IMR-90 (cell line): Measurements from ENCODE around the gene BCS1L. TPM values are rescaled to one million over a fixed set of nuclear protein-coding genes. Genes with fewer than 3 reads are reported as not detected.

Source experiments
- ATAC-seq: fragments of 200-7000 bp; cut with Tn5 transposase; 2 replicates; pipeline ENCODE4 v1.9.1; 2020; ENCODE audit warnings: low read depth, mild to moderate bottlenecking, moderate library complexity
- BruUV-seq: library from RNA; stranded (reverse); fragments of 400-500 nt; replicated peaks from 2 replicates; lab custom pipeline; 2021; lab: Mats Ljungman, UMichigan
- CTCF ChIA-PET: fragments of 300-600 bp; formaldehyde crosslinking; extraction: SDS; loops from one replicate; lab custom pipeline; 2021; ENCODE audit warnings: antibody characterized with exemption; lab: Yijun Ruan, JAX
- POLR2A ChIA-PET: fragments of 300-600 bp; sonication (Branson Sonifier 250); formaldehyde crosslinking; loops from one replicate; lab custom pipeline; 2022; ENCODE audit warnings: antibody characterized with exemption; ENCODE audit not compliant: unreplicated experiment; lab: Charles Lee
- DNase-seq: peaks from one replicate; pipeline ENCODE4 v3.0.0; 2013
- H2AFZ ChIP-seq: replicated peaks from 2 replicates; pipeline ENCODE3; 2013; ENCODE audit warnings: low read length, mild to moderate bottlenecking; ENCODE audit not compliant: poor library complexity
- H2AK5ac ChIP-seq: 2 replicates; pipeline ENCODE4 v1.6.1; 2013; ENCODE audit warnings: low read depth, low read length, inconsistent platforms
- H2AK9ac ChIP-seq: replicated peaks from 2 replicates; pipeline ENCODE3; 2013; ENCODE audit warnings: mild to moderate bottlenecking, low read depth, low read length, moderate library complexity; ENCODE audit not compliant: poor library complexity
- H2BK120ac ChIP-seq: 2 replicates; pipeline ENCODE4 v1.6.1; 2013; ENCODE audit warnings: low read depth, low read length, inconsistent platforms
- H2BK15ac ChIP-seq: 3 replicates; pipeline ENCODE4 v1.6.1; 2013; ENCODE audit warnings: low read depth, low read length, inconsistent platforms
- H2BK20ac ChIP-seq: 2 replicates; pipeline ENCODE4 v1.6.1; 2013; ENCODE audit warnings: low read depth, mild to moderate bottlenecking, inconsistent platforms, low read length, moderate library complexity
- H2BK5ac ChIP-seq: 2 replicates; pipeline ENCODE4 v1.6.1; 2013; ENCODE audit warnings: mild to moderate bottlenecking, low read depth, low read length, inconsistent platforms; ENCODE audit not compliant: poor library complexity, severe bottlenecking
- H3K14ac ChIP-seq: replicated peaks from 2 replicates; pipeline ENCODE4 v1.6.1; 2013; ENCODE audit warnings: low read depth, low read length, inconsistent platforms
- H3K18ac ChIP-seq: 2 replicates; pipeline ENCODE4 v1.6.1; 2013; ENCODE audit warnings: low read depth, low read length, control low read depth
- H3K23ac ChIP-seq: 2 replicates; pipeline ENCODE4 v1.6.1; 2013; ENCODE audit warnings: low read depth, low read length, inconsistent platforms
- H3K27ac ChIP-seq: 2 replicates; pipeline ENCODE4 v1.5.1; 2013; ENCODE audit warnings: mild to moderate bottlenecking, control low read depth, low read length; ENCODE audit not compliant: insufficient read depth
- H3K27me3 ChIP-seq: 2 replicates; pipeline ENCODE4 v1.6.1; 2013; ENCODE audit warnings: low read length; ENCODE audit not compliant: control insufficient read depth, insufficient read depth
- H3K36me3 ChIP-seq: 2 replicates; pipeline ENCODE4 v1.6.1; 2013; ENCODE audit warnings: low read length, mixed read lengths; ENCODE audit not compliant: control insufficient read depth, insufficient read depth
- H3K4ac ChIP-seq: 2 replicates; pipeline ENCODE4 v1.6.1; 2013; ENCODE audit warnings: low read depth, low read length, inconsistent platforms
- H3K4me1 ChIP-seq: 2 replicates; pipeline ENCODE4 v1.6.1; 2013; ENCODE audit warnings: low read length, mixed read lengths; ENCODE audit not compliant: control insufficient read depth, insufficient read depth
- H3K4me2 ChIP-seq: 2 replicates; pipeline ENCODE4 v1.6.1; 2013; ENCODE audit warnings: low read depth, mild to moderate bottlenecking, control low read depth, low read length, moderate library complexity
- H3K4me3 ChIP-seq: 2 replicates; pipeline ENCODE4 v1.5.1; 2013; ENCODE audit warnings: low read depth, mild to moderate bottlenecking, control low read depth, low read length, moderate library complexity; ENCODE audit not compliant: insufficient read depth
- H3K56ac ChIP-seq: 2 replicates; pipeline ENCODE4 v1.6.1; 2013; ENCODE audit warnings: low read length, inconsistent platforms; ENCODE audit not compliant: insufficient read depth; ENCODE audit errors: extremely low read depth
- H3K79me1 ChIP-seq, 2 experiments: 2 replicates each; pipeline ENCODE4 v1.6.1; 2013; ENCODE audit warnings: low read length in 2 of 2, inconsistent platforms in 1 of 2, low read depth in 1 of 2
- H3K9ac ChIP-seq: 2 replicates; pipeline ENCODE4 v1.6.1; 2013; ENCODE audit warnings: low read depth, low read length, control low read depth
- H3K9me1 ChIP-seq: 2 replicates; pipeline ENCODE4 v1.6.1; 2013; ENCODE audit warnings: low read length, inconsistent platforms; ENCODE audit not compliant: insufficient read depth
- H3K9me3 ChIP-seq: 2 replicates; pipeline ENCODE4 v1.6.1; 2013; ENCODE audit warnings: low read length; ENCODE audit not compliant: control insufficient read depth, insufficient read depth
- H4K20me1 ChIP-seq: 2 replicates; pipeline ENCODE4 v1.6.1; 2013; ENCODE audit warnings: low read length, inconsistent platforms; ENCODE audit not compliant: insufficient read depth
- H4K5ac ChIP-seq: 2 replicates; pipeline ENCODE4 v1.6.1; 2013; ENCODE audit warnings: mild to moderate bottlenecking, low read depth, low read length, control low read depth
- H4K8ac ChIP-seq, 2 experiments: 2 replicates each; pipeline ENCODE4 v1.6.1; 2013; ENCODE audit warnings: low read depth in 2 of 2, low read length in 2 of 2, control low read depth in 1 of 2, inconsistent platforms in 1 of 2
- H4K91ac ChIP-seq: 2 replicates; pipeline ENCODE4 v1.6.1; 2013; ENCODE audit warnings: low read depth, low read length, inconsistent platforms; ENCODE audit not compliant: insufficient read depth
- MAFK ChIP-seq: IDR thresholded peaks from 2 replicates; pipeline ENCODE4 v1.6.1; 2012; ENCODE audit warnings: low read depth, low read length, improper control_type of control experiment
- MAZ ChIP-seq: IDR thresholded peaks from 2 replicates; pipeline ENCODE4 v1.6.1; 2012; ENCODE audit warnings: low read depth, mild to moderate bottlenecking, low read length, improper control_type of control experiment, moderate library complexity, borderline replicate concordance
- WGBS, 2 experiments: methylation state at CpG; one replicate each; pipeline versions ENCODE4 v1.1.5 to v1.1.7; 2013; ENCODE audit warnings: missing lambda C conversion rate in 2 of 2; ENCODE audit not compliant: insufficient read length in 1 of 2; ENCODE audit errors: extremely low coverage in 2 of 2; 5-methylcytosine and 5-hydroxymethylcytosine counted together
- dilution Hi-C: fragments of 300-500 bp; cut with HindIII; formaldehyde crosslinking; loops from one replicate; pipeline ENCODE4 v1.14.3; 2018; ENCODE audit warnings: low sequenced_read_pairs; ENCODE audit not compliant: unreplicated experiment
- in situ Hi-C: fragments of 300-500 bp; cut with MboI; formaldehyde crosslinking; loops from 3 replicates; pipeline ENCODE4 v1.14.3; 2019; ENCODE audit warnings: low sequenced_read_pairs, inconsistent platforms, mixed read lengths
- intact Hi-C: fragments of 100-400 bp; cut with micrococcal nuclease; formaldehyde crosslinking; loops from 2 replicates; pipeline ENCODE4 v1.10.0; 2022
- polyA plus RNA-seq, 3 experiments: library from polyadenylated mRNA; depleted of rRNA; stranded (reverse); fragments of >200 nt; gene quantifications; 2 replicates each; pipeline ENCODE4 v1.2.3, GENCODE V29; 2012; ENCODE audit warnings: low replicate concordance in 1 of 3
- total RNA-seq: library from RNA; depleted of rRNA; stranded (reverse); fragments of >200 nt; gene quantifications from 2 replicates; pipeline ENCODE4 v1.2.3, GENCODE V29; 2012
- TF ChIP-seq, protein P1 (sequence below): conservative IDR thresholded peaks from 2 replicates; pipeline ENCODE4 v1.5.1; 2012; ENCODE audit warnings: mild to moderate bottlenecking, low read depth, low read length, improper control_type of control experiment

Gene BCS1L
- total and polyA plus RNA-seq, 2 of the 4 experiments (the other 2 are of a cell fraction) = 39.1 to 56.7 TPM

- Histone ChIP-seq H3K18ac (no peak overlapping the region), H3K27me3 (no peaks in the 10 kb centered on the region), H3K4ac (no peak overlapping the region), H3K27ac (no peak overlapping the region), H2AFZ (no peak overlapping the region), H4K5ac (no peak overlapping the region), H2AK9ac (no peak overlapping the region), H3K14ac (no peak overlapping the region), H3K4me3 (no peak overlapping the region), H4K20me1 (no peaks in the 10 kb centered on the region), H2BK20ac (no peak overlapping the region), H3K4me2 (no peak overlapping the region), H3K36me3 (no peaks in the 10 kb centered on the region), H4K91ac (no peak overlapping the region), H2BK5ac (no peak overlapping the region), H4K8ac (no peak overlapping the region), H3K79me1 (no peaks in the 10 kb centered on the region), H3K9ac (no peak overlapping the region), H3K9me3 (no peaks in the 10 kb centered on the region), H3K4me1 (no peaks in the 10 kb centered on the region; the same call in 1 of the 2 replicates), H2BK15ac (no peak overlapping the region), H3K9me1 (0 out of 2 replicates have a peak, but pooled peaks cover under 1% of the 10 kb centered on the region), H3K23ac (no peak overlapping the region), H2AK5ac (no peak overlapping the region), H2BK120ac (no peak overlapping the region), H3K56ac (no peak overlapping the region)
- CTCF ChIA-PET = no interaction called here
- no TSS peak for BruUV-seq
- ATAC-seq (peak; percentile 40), DNase-seq (peak; percentile 33)
- dilution Hi-C loops = no loop called here
- intact Hi-C loops = no loop called here
- in situ Hi-C loops = no loop called here
- POLR2A ChIA-PET = no interaction called here
- WGBS, 2 experiments = 75% methylated on average over 2 of the region's 7 CpGs; no CpG with 5 or more reads in 1 of the 2 experiments
- TF ChIP-seq MAFK = peak; percentile 3; the same call in 1 of the 2 replicates
- no peak for TF ChIP-seq MAZ
- TF ChIP-seq, protein P1, sequence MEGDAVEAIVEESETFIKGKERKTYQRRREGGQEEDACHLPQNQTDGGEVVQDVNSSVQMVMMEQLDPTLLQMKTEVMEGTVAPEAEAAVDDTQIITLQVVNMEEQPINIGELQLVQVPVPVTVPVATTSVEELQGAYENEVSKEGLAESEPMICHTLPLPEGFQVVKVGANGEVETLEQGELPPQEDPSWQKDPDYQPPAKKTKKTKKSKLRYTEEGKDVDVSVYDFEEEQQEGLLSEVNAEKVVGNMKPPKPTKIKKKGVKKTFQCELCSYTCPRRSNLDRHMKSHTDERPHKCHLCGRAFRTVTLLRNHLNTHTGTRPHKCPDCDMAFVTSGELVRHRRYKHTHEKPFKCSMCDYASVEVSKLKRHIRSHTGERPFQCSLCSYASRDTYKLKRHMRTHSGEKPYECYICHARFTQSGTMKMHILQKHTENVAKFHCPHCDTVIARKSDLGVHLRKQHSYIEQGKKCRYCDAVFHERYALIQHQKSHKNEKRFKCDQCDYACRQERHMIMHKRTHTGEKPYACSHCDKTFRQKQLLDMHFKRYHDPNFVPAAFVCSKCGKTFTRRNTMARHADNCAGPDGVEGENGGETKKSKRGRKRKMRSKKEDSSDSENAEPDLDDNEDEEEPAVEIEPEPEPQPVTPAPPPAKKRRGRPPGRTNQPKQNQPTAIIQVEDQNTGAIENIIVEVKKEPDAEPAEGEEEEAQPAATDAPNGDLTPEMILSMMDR = no peak
These were observed 36.7 kb upstream of the BCS1L start for GRCh38 chr2:218622606-218623365.
